CD14-positive monocyte (primary cell): ENCODE results near the gene CCDC182. TPM values are rescaled to one million over a fixed set of nuclear protein-coding genes. Genes with fewer than 3 reads are reported as not detected.

Experiments
- DNase-seq, 3 donors: peaks; one replicate each; pipeline ENCODE4 v3.0.0-alpha.2; 2011 to 2022
- H2AFZ ChIP-seq: 2 replicates; pipeline ENCODE4 v1.6.0; 2012; ENCODE audit warnings: mild to moderate bottlenecking, low read depth, low read length, inconsistent platforms; ENCODE audit not compliant: insufficient read depth, poor library complexity, severe bottlenecking
- H3K27ac ChIP-seq, 2 donors: 1 replicate in 1 of 2; 2 replicates in 1 of 2; pipeline ENCODE4 v1.5.1; 2012 to 2013; ENCODE audit warnings: low read length in 2 of 2, control low read depth in 1 of 2, inconsistent platforms in 1 of 2, low read depth in 1 of 2, mild to moderate bottlenecking in 1 of 2
- H3K27me3 ChIP-seq, 2 donors: one replicate each; pipeline versions ENCODE4 v1.6.0 to v1.6.1; 2011 to 2013; ENCODE audit warnings: low read length in 2 of 2; ENCODE audit not compliant: control insufficient read depth in 2 of 2, insufficient read depth in 2 of 2
- H3K36me3 ChIP-seq, 2 donors: replicated peaks in 1 of 2; 1 replicate in 1 of 2; 2 replicates in 1 of 2; pipeline versions ENCODE4 v1.5.1 to v1.6.1; 2012 to 2013; ENCODE audit warnings: low read length in 2 of 2, control low read depth in 1 of 2, inconsistent platforms in 1 of 2, mild to moderate bottlenecking in 1 of 2; ENCODE audit not compliant: insufficient read depth in 2 of 2, control insufficient read depth in 1 of 2
- H3K4me1 ChIP-seq, 2 donors: 1 replicate in 1 of 2; 2 replicates in 1 of 2; pipeline versions ENCODE4 v1.5.1 to v1.6.1; 2012 to 2013; ENCODE audit warnings: low read length in 2 of 2, control low read depth in 1 of 2, inconsistent platforms in 1 of 2, mild to moderate bottlenecking in 1 of 2, moderate library complexity in 1 of 2; ENCODE audit not compliant: insufficient read depth in 2 of 2, control insufficient read depth in 1 of 2
- H3K4me2 ChIP-seq: replicated peaks from 2 replicates; pipeline ENCODE3; 2012; ENCODE audit warnings: low read length, moderate library complexity, mild to moderate bottlenecking; ENCODE audit not compliant: poor library complexity, severe bottlenecking; ENCODE audit errors: extremely low read depth
- H3K4me3 ChIP-seq, 3 experiments: fragments of 200-600 bp in 1 of 3; sonication (generic) in 1 of 3; replicated peaks in 1 of 3; 1 replicate in 2 of 3; 2 replicates in 1 of 3; pipeline ENCODE4 v1.5.1; 2011 to 2013; ENCODE audit warnings: low read length in 3 of 3, mild to moderate bottlenecking in 3 of 3, control low read depth in 2 of 3, low read depth in 2 of 3, inconsistent platforms in 1 of 3, moderate library complexity in 1 of 3
- H3K79me2 ChIP-seq: 2 replicates; pipeline ENCODE4 v1.6.0; 2012; ENCODE audit warnings: mild to moderate bottlenecking, control low read depth, inconsistent platforms, low read length, moderate library complexity; ENCODE audit not compliant: insufficient read depth
- H3K9ac ChIP-seq: 2 replicates; pipeline ENCODE4 v1.6.0; 2017; ENCODE audit warnings: low read length, mild to moderate bottlenecking; ENCODE audit not compliant: insufficient read depth, poor library complexity, severe bottlenecking
- H3K9me3 ChIP-seq, 2 donors: replicated peaks in 1 of 2; 1 replicate in 1 of 2; 2 replicates in 1 of 2; pipeline versions ENCODE4 v1.5.1 to v1.6.1; 2012 to 2013; ENCODE audit warnings: low read length in 2 of 2, control low read depth in 1 of 2; ENCODE audit not compliant: control insufficient read depth in 1 of 2, insufficient read depth in 1 of 2
- H4K20me1 ChIP-seq: 2 replicates; pipeline ENCODE4 v1.6.0; 2012; ENCODE audit warnings: mild to moderate bottlenecking, low read length, control low read depth, moderate library complexity; ENCODE audit not compliant: insufficient read depth
- H3K27ac Mint-ChIP-seq, 7 donors: one replicate each; pipeline ENCODE4 v1.8.0; 2020; ENCODE audit warnings: mild to moderate bottlenecking in 7 of 7, mixed read lengths in 7 of 7, moderate library complexity in 6 of 7, inconsistent platforms in 2 of 7
- H3K27me3 Mint-ChIP-seq, 3 donors: one replicate each; pipeline ENCODE4 v1.8.0; 2021 to 2022; ENCODE audit warnings: low read depth in 3 of 3, mild to moderate bottlenecking in 3 of 3, mixed read lengths in 3 of 3, moderate library complexity in 3 of 3, inconsistent platforms in 1 of 3
- H3K36me3 Mint-ChIP-seq, 2 donors: one replicate each; pipeline ENCODE4 v1.8.0; 2020; ENCODE audit warnings: mixed read lengths in 2 of 2, inconsistent platforms in 1 of 2, mild to moderate bottlenecking in 1 of 2
- H3K4me1 Mint-ChIP-seq: one replicate; pipeline ENCODE4 v1.8.0; 2020; ENCODE audit warnings: mild to moderate bottlenecking, mixed read lengths
- H3K4me3 Mint-ChIP-seq, 2 donors: one replicate each; pipeline ENCODE4 v1.8.0; 2020; ENCODE audit warnings: mild to moderate bottlenecking in 2 of 2, mixed read lengths in 2 of 2, moderate library complexity in 1 of 2
- H3K9me3 Mint-ChIP-seq, 7 donors: one replicate each; pipeline ENCODE4 v1.8.0; 2020 to 2022; ENCODE audit warnings: mixed read lengths in 7 of 7, mild to moderate bottlenecking in 6 of 7, moderate library complexity in 6 of 7, inconsistent platforms in 2 of 7
- WGBS: methylation state at CpG from one replicate; pipeline ENCODE4 v1.1.5; 2013; ENCODE audit warnings: missing lambda C conversion rate; ENCODE audit not compliant: insufficient coverage; 5-methylcytosine and 5-hydroxymethylcytosine counted together
- intact Hi-C, 2 donors: fragments of 100-400 bp; cut with micrococcal nuclease; formaldehyde crosslinking; loops; one replicate each; pipeline versions ENCODE4 v1.15.0 to v1.15.1; 2023
- polyA plus RNA-seq, 3 donors: library from polyadenylated mRNA; depleted of rRNA in 1 of 3; unstranded in 2 of 3; stranded (reverse) in 1 of 3; fragments of 300-500 nt in 2 of 3; fragments of >200 nt in 1 of 3; fragmentation: Illumina TruSeq in 2 of 3; gene quantifications; 1 replicate in 2 of 3; 2 replicates in 1 of 3; pipeline ENCODE4 v1.2.3, GENCODE V29; 2012 to 2021
- TF ChIP-seq, protein P1 (sequence below): fragments of 200-600 bp; IDR thresholded peaks from one replicate; pipeline ENCODE4 v1.8.0; 2022; ENCODE audit warnings: antibody characterized with exemption, mild to moderate bottlenecking

The CCDC182 gene
- polyA plus RNA-seq, 3 donors, result not detected

DNA sequence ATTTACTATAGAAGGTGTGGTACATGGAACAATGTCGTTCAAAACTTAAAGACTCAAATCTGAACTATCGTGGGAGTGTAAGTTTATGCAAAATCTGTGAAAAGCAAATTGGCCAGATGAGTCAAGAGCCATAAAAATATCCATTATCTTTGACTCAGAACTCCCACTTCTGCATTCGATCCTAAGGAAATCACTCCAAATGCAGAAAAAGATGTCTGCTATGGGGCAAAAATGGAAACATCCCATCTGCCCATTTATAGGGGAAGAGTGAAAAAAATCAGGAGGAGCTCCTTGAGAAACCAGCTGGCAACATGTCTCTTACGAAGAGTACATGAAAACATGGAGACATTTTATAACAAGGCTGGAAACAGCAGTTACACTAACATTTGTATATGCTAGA, 43.6 kb upstream of the CCDC182 start:
- Histone ChIP-seq H4K20me1 (no peaks in the 10 kb centered on the region), H3K9ac (no peak overlapping the region), H3K4me3 (no peak overlapping the region), H2AFZ (no peak overlapping the region), H3K4me1 (no peaks in the 10 kb centered on the region), H3K27me3 (peaks cover 0 to 11% of the 10 kb centered on the region in 2 donors), H3K36me3 (no peaks in the 10 kb centered on the region), H3K79me2 (no peaks in the 10 kb centered on the region), H3K27ac (no peak overlapping the region), H3K4me2 (no peak overlapping the region), H3K9me3 (no peaks in the 10 kb centered on the region)
- no peak for DNase-seq
- Mint-ChIP-seq H3K36me3 (no peaks in the 10 kb centered on the region), H3K4me3 (no peak overlapping the region), H3K27ac (no peak overlapping the region), H3K27me3 (peaks cover 6 to 15% (median 14%) of the 10 kb centered on the region in 3 donors), H3K9me3 (peaks cover 0 to 2% (median 0%) of the 10 kb centered on the region in 7 donors), H3K4me1 (no peaks in the 10 kb centered on the region)
- intact Hi-C loops, result no loop called here
- WGBS, result no CpG with 5 or more reads among the region's 4 CpGs
- TF ChIP-seq, protein P1, sequence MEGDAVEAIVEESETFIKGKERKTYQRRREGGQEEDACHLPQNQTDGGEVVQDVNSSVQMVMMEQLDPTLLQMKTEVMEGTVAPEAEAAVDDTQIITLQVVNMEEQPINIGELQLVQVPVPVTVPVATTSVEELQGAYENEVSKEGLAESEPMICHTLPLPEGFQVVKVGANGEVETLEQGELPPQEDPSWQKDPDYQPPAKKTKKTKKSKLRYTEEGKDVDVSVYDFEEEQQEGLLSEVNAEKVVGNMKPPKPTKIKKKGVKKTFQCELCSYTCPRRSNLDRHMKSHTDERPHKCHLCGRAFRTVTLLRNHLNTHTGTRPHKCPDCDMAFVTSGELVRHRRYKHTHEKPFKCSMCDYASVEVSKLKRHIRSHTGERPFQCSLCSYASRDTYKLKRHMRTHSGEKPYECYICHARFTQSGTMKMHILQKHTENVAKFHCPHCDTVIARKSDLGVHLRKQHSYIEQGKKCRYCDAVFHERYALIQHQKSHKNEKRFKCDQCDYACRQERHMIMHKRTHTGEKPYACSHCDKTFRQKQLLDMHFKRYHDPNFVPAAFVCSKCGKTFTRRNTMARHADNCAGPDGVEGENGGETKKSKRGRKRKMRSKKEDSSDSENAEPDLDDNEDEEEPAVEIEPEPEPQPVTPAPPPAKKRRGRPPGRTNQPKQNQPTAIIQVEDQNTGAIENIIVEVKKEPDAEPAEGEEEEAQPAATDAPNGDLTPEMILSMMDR, result no peak

GRCh38 chr17:57785022-57785421, 39.9 kb upstream of the CCDC182 start:
- Histone ChIP-seq H3K27ac (no peak overlapping the region), H2AFZ (no peak overlapping the region), H3K36me3 (no peaks in the 10 kb centered on the region), H3K4me3 (no peak overlapping the region), H3K9me3 (no peaks in the 10 kb centered on the region), H3K9ac (no peak overlapping the region), H3K4me2 (no peak overlapping the region), H3K27me3 (peaks cover 0 to 9% of the 10 kb centered on the region in 2 donors), H4K20me1 (no peaks in the 10 kb centered on the region), H3K79me2 (no peaks in the 10 kb centered on the region), H3K4me1 (peaks cover 10 to 15% of the 10 kb centered on the region in 2 donors)
- H3K27me3 Mint-ChIP-seq, result peaks cover 6 to 20% (median 17%) of the 10 kb centered on the region in 3 donors
- no peaks in the 10 kb centered on the region for H3K36me3 Mint-ChIP-seq
- no peak for DNase-seq
- 83% methylated on average over 2 of the region's 7 CpGs for WGBS
- TF ChIP-seq, protein P1, result no peak
- no peak overlapping the region for H3K4me3 Mint-ChIP-seq
- H3K9me3 Mint-ChIP-seq, result no peaks in the 10 kb centered on the region
- H3K4me1 Mint-ChIP-seq, result peaks cover 5% of the 10 kb centered on the region
- intact Hi-C loops, result no loop called here
- no peak overlapping the region for H3K27ac Mint-ChIP-seq
